Effector CD8-positive, alpha-beta T cell (primary cell): Measurements from ENCODE around the gene NDUFA13.

ENCODE experiments used
- DNase-seq: peaks from one replicate; lab custom pipeline; 2025; lab: John Stamatoyannopoulos, UW

The NDUFA13 gene

DNA sequence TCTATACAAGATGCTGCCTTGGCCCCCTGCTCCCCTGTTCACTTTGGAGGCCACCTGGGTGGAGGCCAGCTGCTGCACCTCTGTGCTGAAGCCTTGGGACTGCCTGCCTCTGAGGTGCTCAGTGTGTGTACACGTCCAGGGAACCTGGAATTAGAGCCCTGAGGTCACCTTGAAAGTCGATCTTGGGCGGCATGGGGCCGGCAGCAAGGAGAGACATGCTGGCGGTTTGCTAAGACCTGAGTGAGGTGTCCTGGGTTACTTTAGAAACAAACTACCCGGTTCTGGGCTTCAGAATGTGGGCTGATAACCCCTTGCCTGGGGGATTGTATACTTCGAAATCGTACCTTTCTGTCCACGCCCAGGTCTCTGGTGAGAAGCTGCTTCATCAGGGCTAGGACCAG is 26.2 kb upstream of the NDUFA13 start:
- no peak for DNase-seq

DNA sequence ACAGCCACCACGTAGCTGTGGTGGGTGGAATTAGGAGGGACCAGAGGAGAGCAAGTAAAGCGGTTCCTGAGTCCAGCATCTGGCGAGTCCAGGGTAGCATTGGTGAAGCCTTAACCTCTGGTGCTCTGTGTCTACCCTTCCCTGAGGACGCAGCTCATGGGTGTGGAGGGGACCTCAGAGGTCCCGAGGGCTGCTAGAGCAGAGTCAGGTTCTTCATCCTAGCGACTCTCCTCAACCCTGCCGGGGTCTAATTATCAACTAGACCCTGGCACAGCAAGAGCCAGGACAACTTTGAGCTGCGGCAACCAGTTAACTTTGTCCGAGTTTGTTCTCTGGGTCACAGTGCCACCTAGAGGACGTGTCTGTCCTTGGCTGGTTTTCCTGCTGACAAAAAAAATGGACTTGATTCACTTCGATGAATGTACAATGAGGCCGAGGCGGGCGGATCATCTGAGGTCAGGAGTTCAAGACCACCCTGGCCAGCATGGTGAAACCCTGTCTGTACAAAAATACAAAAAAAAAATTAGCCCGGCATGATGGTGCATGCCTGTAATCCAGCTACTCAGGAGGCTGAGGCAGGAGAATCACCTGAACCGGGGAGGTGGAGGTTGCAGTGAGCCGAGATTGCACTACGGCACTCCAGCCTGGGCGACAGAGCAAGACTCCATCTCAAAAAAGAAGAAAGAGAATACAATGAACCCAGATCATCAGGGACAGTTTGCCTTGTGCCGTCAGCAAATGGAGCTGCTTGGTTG is 25.6 kb upstream of the NDUFA13 start:
- peak; percentile 67 for DNase-seq

GRCh38 chr19:19491321-19492025 is 24.6 kb upstream of the NDUFA13 start:
- DNase-seq: no peak

DNA sequence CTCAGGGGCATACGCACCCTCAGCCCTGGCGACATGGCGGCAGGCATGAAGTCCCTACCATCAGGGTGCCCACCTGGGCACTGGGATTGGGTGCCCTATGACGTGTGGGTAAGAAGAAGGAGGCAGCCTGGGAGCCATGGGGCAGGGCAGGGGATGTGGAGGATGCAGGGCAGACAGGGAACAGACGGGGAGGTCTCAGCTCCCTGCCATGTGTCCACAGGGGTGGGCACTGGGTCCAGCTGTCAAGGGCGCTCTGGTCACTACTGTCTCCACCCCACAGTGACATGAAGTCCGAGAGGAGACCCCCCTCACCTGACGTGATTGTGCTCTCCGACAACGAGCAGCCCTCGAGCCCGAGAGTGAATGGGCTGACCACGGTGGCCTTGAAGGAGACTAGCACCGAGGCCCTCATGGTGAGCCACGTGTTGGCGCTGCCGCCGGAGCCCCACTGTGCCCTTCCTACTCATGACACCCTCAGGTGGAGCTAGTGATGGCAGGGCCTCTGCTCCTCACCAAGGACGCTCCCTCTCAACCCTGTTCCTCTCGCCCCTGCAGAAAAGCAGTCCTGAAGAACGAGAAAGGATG is 23.9 kb upstream of the NDUFA13 start:
- DNase-seq: no peak

GRCh38 chr19:19493841-19494546 is 22.0 kb upstream of the NDUFA13 start:
- no peak for DNase-seq

DNA sequence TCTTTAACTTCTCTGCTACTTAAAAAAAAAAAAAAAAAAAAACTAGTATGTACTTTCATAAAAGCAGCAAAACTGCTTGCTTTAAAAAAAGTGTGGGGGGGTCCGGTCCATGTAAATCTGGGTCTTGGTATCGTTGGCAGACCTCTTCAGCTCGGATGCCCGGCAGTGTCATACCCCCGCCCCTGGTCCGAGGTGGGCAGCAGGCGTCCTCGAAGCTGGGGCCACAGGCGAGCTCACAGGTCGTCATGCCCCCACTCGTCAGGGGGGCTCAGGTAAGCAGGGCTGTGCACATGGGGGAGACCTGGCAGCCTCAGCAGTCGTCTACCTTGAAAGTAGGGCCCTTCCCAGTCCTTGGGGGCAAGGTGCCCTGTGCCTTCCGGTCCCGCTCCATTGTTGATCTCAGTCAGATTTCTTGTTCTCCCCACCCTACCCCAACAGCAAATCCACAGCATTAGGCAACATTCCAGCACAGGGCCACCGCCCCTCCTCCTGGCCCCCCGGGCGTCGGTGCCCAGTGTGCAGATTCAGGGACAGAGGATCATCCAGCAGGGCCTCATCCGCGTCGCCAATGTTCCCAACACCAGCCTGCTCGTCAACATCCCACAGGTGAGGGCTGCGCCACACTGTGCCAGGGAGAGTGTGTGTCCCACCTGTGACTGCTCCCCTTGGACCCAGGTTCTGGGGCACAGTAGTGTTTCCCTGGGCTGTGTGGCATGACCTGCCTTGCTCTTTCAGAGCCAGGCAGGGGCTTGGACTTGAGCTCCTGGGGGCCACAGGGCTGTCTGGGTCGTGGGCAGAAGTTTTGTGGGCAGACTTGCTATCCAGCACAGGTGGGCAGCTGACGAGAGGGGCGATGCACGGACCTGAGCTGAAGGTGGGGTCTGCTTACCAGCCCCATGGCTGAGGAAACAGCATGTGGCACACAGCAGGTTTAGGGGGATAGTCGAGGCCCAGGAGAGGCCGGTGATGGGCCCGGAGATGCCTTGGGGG is 20.1 kb upstream of the NDUFA13 start:
- DNase-seq: no peak

DNA sequence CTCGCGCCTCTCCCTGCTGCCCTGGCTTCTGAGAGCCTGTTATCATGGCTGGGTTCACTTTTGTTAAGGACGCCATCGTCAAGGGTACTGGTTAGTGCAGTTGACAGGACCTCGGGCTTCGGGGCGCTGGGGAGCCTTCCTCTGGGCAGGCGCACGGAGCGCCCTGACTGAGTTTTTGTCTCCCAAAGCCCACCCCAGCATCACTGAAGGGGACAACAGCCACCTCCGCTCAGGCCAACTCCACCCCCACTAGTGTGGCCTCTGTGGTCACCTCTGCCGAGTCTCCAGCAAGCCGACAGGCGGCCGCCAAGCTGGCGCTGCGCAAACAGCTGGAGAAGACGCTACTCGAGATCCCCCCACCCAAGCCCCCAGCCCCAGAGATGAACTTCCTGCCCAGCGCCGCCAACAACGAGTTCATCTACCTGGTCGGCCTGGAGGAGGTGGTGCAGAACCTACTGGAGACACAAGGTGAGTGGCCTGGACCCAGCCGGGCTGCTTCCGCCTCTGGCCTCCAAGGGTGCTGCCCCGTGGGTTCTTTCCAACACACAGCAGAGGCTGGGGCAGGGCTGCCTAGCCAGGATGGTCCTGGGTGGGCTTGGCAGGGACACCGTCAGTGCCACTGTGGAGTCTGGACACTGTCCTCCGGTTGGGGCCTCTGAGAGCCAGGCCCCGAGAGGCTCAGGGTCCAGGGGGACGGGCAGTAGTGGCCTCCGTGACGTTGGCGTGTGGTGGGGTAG is 17.6 kb upstream of the NDUFA13 start:
- DNase-seq: no peak

DNA sequence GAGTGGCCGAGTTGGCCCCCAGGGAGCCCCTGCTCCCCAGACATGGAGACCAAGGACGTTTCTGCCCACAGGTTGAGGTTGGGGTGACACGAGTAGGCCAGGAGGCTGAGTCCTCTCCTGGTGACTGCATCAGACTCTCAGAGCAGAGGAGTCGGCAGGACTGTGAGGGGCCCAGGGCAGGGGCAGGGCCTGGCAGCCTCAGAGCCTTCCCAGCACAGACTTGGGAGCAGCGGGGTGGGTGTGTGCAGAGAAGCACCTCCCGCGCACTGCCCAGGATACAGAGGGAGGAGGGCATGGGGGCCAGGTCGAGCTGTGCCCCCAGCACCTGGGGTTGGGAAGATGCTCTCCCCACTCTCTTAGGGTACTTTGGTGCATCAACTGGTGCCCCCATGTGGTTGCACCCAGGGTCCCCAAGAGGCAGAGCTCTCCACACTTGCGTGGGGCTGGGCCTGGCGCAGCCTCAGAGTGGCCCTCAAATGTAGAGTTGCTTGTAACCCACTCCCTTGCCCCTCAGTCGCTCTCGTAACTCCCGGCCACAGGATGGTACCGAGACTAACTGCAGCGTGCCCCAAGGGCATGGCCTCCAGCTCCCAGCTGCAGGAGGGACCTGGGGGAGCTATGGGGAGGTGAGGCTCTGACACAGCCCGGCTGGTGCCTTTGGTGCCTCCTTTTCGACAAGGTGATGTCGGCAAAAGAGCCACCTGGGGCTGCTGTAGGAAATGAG is 16.6 kb upstream of the NDUFA13 start:
- DNase-seq: no peak

- DNase-seq: no peak
These were observed 14.9 kb upstream of the NDUFA13 start for GRCh38 chr19:19500975-19501644.

- no peak for DNase-seq
These were observed 14.2 kb upstream of the NDUFA13 start for GRCh38 chr19:19501798-19502197.

DNA sequence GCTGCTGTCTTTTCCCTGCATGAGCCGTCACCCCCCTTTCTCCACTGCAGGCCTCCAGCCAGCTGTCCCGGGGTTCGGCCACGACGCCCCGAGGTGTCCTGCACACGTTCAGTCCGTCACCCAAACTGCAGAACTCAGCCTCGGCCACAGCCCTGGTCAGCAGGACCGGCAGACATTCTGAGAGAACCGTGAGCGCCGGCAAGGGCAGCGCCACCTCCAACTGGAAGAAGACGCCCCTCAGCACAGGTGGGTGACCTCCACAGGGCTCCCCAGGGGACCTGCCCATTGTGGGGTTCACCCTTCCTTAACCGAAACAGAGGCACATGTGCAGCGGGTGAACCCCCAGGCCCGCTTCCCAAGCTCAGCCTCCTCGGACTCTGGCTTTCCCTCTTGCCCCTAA is 13.7 kb upstream of the NDUFA13 start:
- no peak for DNase-seq

DNA sequence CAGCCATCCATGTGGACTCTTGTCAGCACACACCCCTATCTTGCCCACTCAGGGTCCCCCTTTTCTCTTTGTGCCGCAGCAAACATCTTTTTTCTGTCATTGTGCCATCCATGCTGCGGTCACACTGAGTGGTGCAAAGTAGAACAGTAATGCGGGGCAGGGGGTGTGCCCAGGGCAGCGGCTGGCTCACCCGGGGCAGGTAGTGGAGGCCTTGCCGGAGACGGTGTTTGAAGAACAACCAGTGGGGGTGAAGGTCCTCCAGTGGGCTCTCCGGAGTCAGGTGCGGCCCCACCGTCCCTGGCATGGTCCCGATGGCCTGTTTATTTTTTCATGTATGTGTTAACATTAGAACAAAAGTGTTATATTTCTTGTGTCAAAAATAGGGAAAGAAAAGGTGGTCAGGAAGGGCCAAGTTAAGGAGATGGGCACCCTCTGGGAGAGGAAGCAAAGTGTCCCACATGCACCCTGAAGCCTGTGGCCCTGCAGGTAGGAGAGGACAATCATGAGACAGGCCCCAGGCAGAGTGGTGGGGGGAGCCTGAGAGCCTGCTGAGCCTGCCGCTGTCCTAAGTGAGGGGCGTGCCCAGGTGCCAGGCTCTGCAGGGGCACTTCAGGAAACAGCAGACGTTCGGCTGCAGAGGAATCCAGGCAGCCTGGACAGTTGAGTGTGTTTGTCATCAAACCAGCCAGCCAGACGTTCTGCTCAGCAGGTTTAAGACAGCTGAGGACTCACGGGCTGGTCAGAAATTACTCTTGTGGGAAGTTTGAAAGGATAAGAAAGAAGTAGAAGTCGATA is 13.0 kb upstream of the NDUFA13 start:
- DNase-seq: no peak

GRCh38 chr19:19504754-19505668 is 11.0 kb upstream of the NDUFA13 start:
- no peak for DNase-seq

- no peak for DNase-seq
These were observed 10.2 kb upstream of the NDUFA13 start for GRCh38 chr19:19505669-19506326.

- DNase-seq: no peak
These were observed 9.4 kb upstream of the NDUFA13 start for GRCh38 chr19:19506592-19506991.

- DNase-seq: no peak
These were observed 8.7 kb upstream of the NDUFA13 start for GRCh38 chr19:19507354-19507753.

GRCh38 chr19:19508217-19508616 is 7.8 kb upstream of the NDUFA13 start:
- no peak for DNase-seq
